GM12878 (cell line): ENCODE measurements around the gene FAM199X. TPM values are rescaled to one million over a fixed set of nuclear protein-coding genes. Genes with fewer than 3 reads are reported as not detected.
A peak's percentile ranks its signal among the peaks of the same experiment; 100 is the strongest.

Experiments
- BACH1 ChIP-seq: fragments of 450-650 bp; IDR thresholded peaks from 2 replicates; pipeline ENCODE4 v1.6.1; 2017; ENCODE audit warnings: mild to moderate bottlenecking, borderline replicate concordance
- BHLHE40 ChIP-seq, 2 experiments: fragments of 450-650 bp in 1 of 2; IDR thresholded peaks; 2 replicates each; pipeline ENCODE4 v1.6.1; 2011 to 2017; ENCODE audit warnings: low read depth in 2 of 2, borderline replicate concordance in 1 of 2, improper control_type of control experiment in 1 of 2, low read length in 1 of 2, mild to moderate bottlenecking in 1 of 2
- CBX3 ChIP-seq: fragments of 200-600 bp; sonication (generic); IDR thresholded peaks from 2 replicates; pipeline ENCODE4 v1.6.1; 2016; ENCODE audit warnings: low read depth, borderline replicate concordance
- CREB1 ChIP-seq: IDR thresholded peaks from 2 replicates; pipeline ENCODE4 v1.6.1; 2012; ENCODE audit warnings: low read depth, mild to moderate bottlenecking, inconsistent platforms
- EGR1 ChIP-seq, 2 experiments: IDR thresholded peaks; 1 replicate in 1 of 2; 2 replicates in 1 of 2; pipeline ENCODE4 v1.6.1; 2011 to 2012; ENCODE audit warnings: low read depth in 2 of 2, low read length in 2 of 2, borderline replicate concordance in 1 of 2, mild to moderate bottlenecking in 1 of 2, moderate library complexity in 1 of 2
- GABPA ChIP-seq: IDR thresholded peaks from 2 replicates; pipeline ENCODE4 v1.6.1; 2014; ENCODE audit warnings: antibody characterized with exemption, low read depth, mild to moderate bottlenecking, inconsistent platforms
- PKNOX1 ChIP-seq: fragments of 450-650 bp; IDR thresholded peaks from 2 replicates; pipeline ENCODE4 v1.6.1; 2016; ENCODE audit warnings: mild to moderate bottlenecking
- PML ChIP-seq: IDR thresholded peaks from 2 replicates; pipeline ENCODE4 v1.6.1; 2012; ENCODE audit warnings: low read length, inconsistent platforms
- SIN3A ChIP-seq: IDR thresholded peaks from 2 replicates; pipeline ENCODE4 v1.6.1; 2012; ENCODE audit warnings: low read depth, low read length, improper control_type of control experiment
- TCF12 ChIP-seq: IDR thresholded peaks from 2 replicates; pipeline ENCODE4 v1.6.1; 2011; ENCODE audit warnings: low read depth, mild to moderate bottlenecking, low read length
- TCF3 ChIP-seq: IDR thresholded peaks from 2 replicates; pipeline ENCODE4 v1.6.1; 2012; ENCODE audit warnings: low read depth, mild to moderate bottlenecking, low read length, borderline replicate concordance; ENCODE audit not compliant: insufficient read depth
- WRNIP1 ChIP-seq: IDR thresholded peaks from 2 replicates; pipeline ENCODE4 v1.6.1; 2011; ENCODE audit warnings: low read depth, low read length, improper control_type of control experiment, borderline replicate concordance
- YY1 ChIP-seq: IDR thresholded peaks from 2 replicates; pipeline ENCODE4 v1.6.1; 2011; ENCODE audit warnings: low read depth, mild to moderate bottlenecking, low read length
- ZNF24 ChIP-seq: fragments of 450-650 bp; IDR thresholded peaks from 2 replicates; pipeline ENCODE4 v1.6.1; 2017; ENCODE audit warnings: antibody characterized with exemption, mild to moderate bottlenecking
- ZNF384 ChIP-seq: IDR thresholded peaks from 2 replicates; pipeline ENCODE4 v1.6.1; 2012; ENCODE audit warnings: low read depth, mild to moderate bottlenecking, low read length, improper control_type of control experiment, borderline replicate concordance
- ZNF592 ChIP-seq: fragments of 450-650 bp; IDR thresholded peaks from 2 replicates; pipeline ENCODE4 v1.6.1; 2017; ENCODE audit warnings: mild to moderate bottlenecking, moderate library complexity
- polyA plus RNA-seq, 11 experiments: library from polyadenylated mRNA; depleted of rRNA in 4 of 11; unstranded in 6 of 11; stranded (reverse) in 5 of 11; fragments of >200 nt; fragmentation: Nextera tagmentation in 4 of 11; fragmentation: Illumina TruSeq in 1 of 11; extraction: Ambion mirVana in 4 of 11; extraction: Trizol in 1 of 11; gene quantifications; 1 replicate in 1 of 11; 2 replicates in 10 of 11; pipeline versions ENCODE4 v1.2.1 to v1.2.3, GENCODE V29; 2011 to 2016; ENCODE audit warnings: inconsistent platforms in 2 of 11, missing spikeins in 2 of 11, low read depth in 1 of 11
- total RNA-seq, 4 experiments: library from RNA; depleted of rRNA in 3 of 4; stranded (reverse); fragments of >200 nt in 3 of 4; fragmentation: Illumina TruSeq in 1 of 4; extraction: Trizol in 1 of 4; gene quantifications; 2 replicates each; pipeline versions ENCODE4 v1.2.1 to v1.2.3, GENCODE V29; 2013 to 2021
- TF ChIP-seq, protein P1 (sequence below): fragments of 450-650 bp; IDR thresholded peaks from 2 replicates; pipeline ENCODE4 v1.6.1; 2017; ENCODE audit warnings: mild to moderate bottlenecking, low read depth, inconsistent platforms; ENCODE audit not compliant: poor library complexity, severe bottlenecking
- TF ChIP-seq, protein P2 (sequence below): fragments of 450-650 bp; IDR thresholded peaks from 2 replicates; pipeline ENCODE4 v1.6.1; 2017; ENCODE audit warnings: mild to moderate bottlenecking
- TF ChIP-seq, protein P3 (sequence below): IDR thresholded peaks from 2 replicates; pipeline ENCODE4 v1.6.1; 2011; ENCODE audit warnings: low read depth, mild to moderate bottlenecking, low read length, moderate library complexity, borderline replicate concordance; ENCODE audit errors: extremely low read depth

The FAM199X gene
- total and polyA plus RNA-seq, 10 of the 15 experiments (the other 5 are each of a cell fraction or from before 2014, with no cell fraction given) = 2.4 to 10.9 (median 9.1) TPM

GRCh38 chrX:104165894-104166734 is at the start of gene FAM199X (continued):
- peak; percentile 51; the same call in 1 of the 2 replicates for TF ChIP-seq BACH1
- no peak for TF ChIP-seq PML
- no peak for TF ChIP-seq GABPA
- TF ChIP-seq YY1 = no peak
- TF ChIP-seq, protein P1, sequence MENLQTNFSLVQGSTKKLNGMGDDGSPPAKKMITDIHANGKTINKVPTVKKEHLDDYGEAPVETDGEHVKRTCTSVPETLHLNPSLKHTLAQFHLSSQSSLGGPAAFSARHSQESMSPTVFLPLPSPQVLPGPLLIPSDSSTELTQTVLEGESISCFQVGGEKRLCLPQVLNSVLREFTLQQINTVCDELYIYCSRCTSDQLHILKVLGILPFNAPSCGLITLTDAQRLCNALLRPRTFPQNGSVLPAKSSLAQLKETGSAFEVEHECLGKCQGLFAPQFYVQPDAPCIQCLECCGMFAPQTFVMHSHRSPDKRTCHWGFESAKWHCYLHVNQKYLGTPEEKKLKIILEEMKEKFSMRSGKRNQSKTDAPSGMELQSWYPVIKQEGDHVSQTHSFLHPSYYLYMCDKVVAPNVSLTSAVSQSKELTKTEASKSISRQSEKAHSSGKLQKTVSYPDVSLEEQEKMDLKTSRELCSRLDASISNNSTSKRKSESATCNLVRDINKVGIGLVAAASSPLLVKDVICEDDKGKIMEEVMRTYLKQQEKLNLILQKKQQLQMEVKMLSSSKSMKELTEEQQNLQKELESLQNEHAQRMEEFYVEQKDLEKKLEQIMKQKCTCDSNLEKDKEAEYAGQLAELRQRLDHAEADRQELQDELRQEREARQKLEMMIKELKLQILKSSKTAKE = no peak
- TF ChIP-seq ZNF384 = no peak
- no peak for TF ChIP-seq SIN3A
- no peak for TF ChIP-seq ZNF592
- no peak for TF ChIP-seq TCF12
- peak in 1 of 2 experiments; percentile 45; a peak in 1 of 4 replicates for TF ChIP-seq BHLHE40 (IDR thresholded peaks at IDR 0.05; ENCODE audit: borderline replicate concordance in 1 of 2, low read depth in 2 of 2, low read length in 1 of 2)
- TF ChIP-seq, protein P2, sequence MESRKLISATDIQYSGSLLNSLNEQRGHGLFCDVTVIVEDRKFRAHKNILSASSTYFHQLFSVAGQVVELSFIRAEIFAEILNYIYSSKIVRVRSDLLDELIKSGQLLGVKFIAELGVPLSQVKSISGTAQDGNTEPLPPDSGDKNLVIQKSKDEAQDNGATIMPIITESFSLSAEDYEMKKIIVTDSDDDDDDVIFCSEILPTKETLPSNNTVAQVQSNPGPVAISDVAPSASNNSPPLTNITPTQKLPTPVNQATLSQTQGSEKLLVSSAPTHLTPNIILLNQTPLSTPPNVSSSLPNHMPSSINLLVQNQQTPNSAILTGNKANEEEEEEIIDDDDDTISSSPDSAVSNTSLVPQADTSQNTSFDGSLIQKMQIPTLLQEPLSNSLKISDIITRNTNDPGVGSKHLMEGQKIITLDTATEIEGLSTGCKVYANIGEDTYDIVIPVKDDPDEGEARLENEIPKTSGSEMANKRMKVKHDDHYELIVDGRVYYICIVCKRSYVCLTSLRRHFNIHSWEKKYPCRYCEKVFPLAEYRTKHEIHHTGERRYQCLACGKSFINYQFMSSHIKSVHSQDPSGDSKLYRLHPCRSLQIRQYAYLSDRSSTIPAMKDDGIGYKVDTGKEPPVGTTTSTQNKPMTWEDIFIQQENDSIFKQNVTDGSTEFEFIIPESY = no peak
- no peak for TF ChIP-seq TCF3
- TF ChIP-seq WRNIP1 = no peak
- 0 out of 3 replicates have a peak, but pooled peaks of 1 of the 2 experiments have one; percentile 9 for TF ChIP-seq EGR1 (IDR thresholded peaks at IDR 0.05; ENCODE audit: borderline replicate concordance in 1 of 2, low read depth in 2 of 2, low read length in 2 of 2)
- no peak for TF ChIP-seq CBX3
- TF ChIP-seq PKNOX1 = no peak
- TF ChIP-seq, protein P3, sequence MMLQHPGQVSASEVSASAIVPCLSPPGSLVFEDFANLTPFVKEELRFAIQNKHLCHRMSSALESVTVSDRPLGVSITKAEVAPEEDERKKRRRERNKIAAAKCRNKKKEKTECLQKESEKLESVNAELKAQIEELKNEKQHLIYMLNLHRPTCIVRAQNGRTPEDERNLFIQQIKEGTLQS = no peak
- TF ChIP-seq ZNF24 = no peak
- TF ChIP-seq CREB1 = no peak
